Fibroblast of skin of left biceps (primary cell): ENCODE data around the gene CPXM1.
A peak's percentile ranks its signal among the peaks of the same experiment; 100 is the strongest.
"Not testable (repeated sequence)": the region's sequence is repeated elsewhere in the genome, so short reads cannot be mapped to it uniquely, and the experiment has no call there.

Source experiments
- DNase-seq, 2 experiments: peaks; one replicate each; pipeline ENCODE4 v3.0.0-alpha.2; 2013; ENCODE audit warnings: low read depth in 2 of 2

The CPXM1 gene

GRCh38 chr20:2800521-2801285, at the start of gene CPXM1:
CPXM1 (minus strand) TSS chr20:2800627; CDS start chr20:2800572, 55 bp downstream.
- DNase-seq = no peak

GRCh38 chr20:2849529-2849928, 49.1 kb upstream of the CPXM1 start:
- DNase-seq = no peak

- DNase-seq = no peak
Measured at GRCh38 chr20:2847802-2848201, 47.4 kb upstream of the CPXM1 start.

- DNase-seq = no peak
Measured at GRCh38 chr20:2846698-2847097, 46.3 kb upstream of the CPXM1 start.

- no peak for DNase-seq
Measured at GRCh38 chr20:2845607-2846006, 45.2 kb upstream of the CPXM1 start.

GRCh38 chr20:2840967-2841531, 40.6 kb upstream of the CPXM1 start:
- peak in 1 of 2 experiments; percentile 15 for DNase-seq

GRCh38 chr20:2840138-2840966, 39.9 kb upstream of the CPXM1 start, which contains the start of the genes PCED1A and VPS16:
PCED1A (minus strand) TSS chr20:2840655; CDS start chr20:2839912, 743 bp downstream.
VPS16 (plus strand) TSS chr20:2840745; CDS start chr20:2840775, 30 bp downstream.
- DNase-seq = peak; percentile 54 to 58

- no peak for DNase-seq
Measured at GRCh38 chr20:2839732-2840137, 39.3 kb upstream of the CPXM1 start.

GRCh38 chr20:2838847-2839671, 38.6 kb upstream of the CPXM1 start:
- no peak for DNase-seq

- no peak for DNase-seq
Measured at GRCh38 chr20:2838170-2838797, 37.9 kb upstream of the CPXM1 start.

GRCh38 chr20:2837221-2837960, 37.0 kb upstream of the CPXM1 start:
- DNase-seq = no peak

- DNase-seq = no peak
Measured at GRCh38 chr20:2836035-2836434, 35.6 kb upstream of the CPXM1 start.

- DNase-seq = no peak
Measured at GRCh38 chr20:2835331-2835796, 34.9 kb upstream of the CPXM1 start.

- no peak for DNase-seq
Measured at GRCh38 chr20:2834401-2835110, 34.1 kb upstream of the CPXM1 start.

- no peak for DNase-seq
Measured at GRCh38 chr20:2833761-2834160, 33.3 kb upstream of the CPXM1 start.

- DNase-seq = not testable (repeated sequence)
Measured at GRCh38 chr20:2831206-2831605, 30.8 kb upstream of the CPXM1 start.

- DNase-seq = no peak
Measured at GRCh38 chr20:2829376-2829775, 28.9 kb upstream of the CPXM1 start.

GRCh38 chr20:2826655-2827054, 26.2 kb upstream of the CPXM1 start:
- no peak for DNase-seq

- DNase-seq = no peak
Measured at GRCh38 chr20:2825761-2826160, 25.3 kb upstream of the CPXM1 start.

- DNase-seq = no peak
Measured at GRCh38 chr20:2822073-2822472, 21.6 kb upstream of the CPXM1 start.
